Upper lobe of right lung (tissue), 1 donor: ENCODE measurements around the gene OR7G3. TPM values are rescaled to one million over a fixed set of nuclear protein-coding genes. Genes with fewer than 3 reads are reported as not detected.

Experiments used
- ATAC-seq: fragments of 200-7000 bp; cut with Tn5 transposase; one replicate; pipeline ENCODE4 v1.9.1; 2020; ENCODE audit warnings: mild to moderate bottlenecking, moderate library complexity
- DNase-seq: peaks from one replicate; pipeline ENCODE4 v3.0.0-alpha.2; 2020
- H3K27ac ChIP-seq: fragments of 200-600 bp; one replicate; pipeline ENCODE4 v1.8.0; 2022
- H3K27me3 ChIP-seq: fragments of 200-600 bp; one replicate; pipeline ENCODE4 v1.8.0; 2022; ENCODE audit warnings: mild to moderate bottlenecking
- H3K36me3 ChIP-seq: fragments of 200-600 bp; one replicate; pipeline ENCODE4 v1.8.0; 2022
- H3K4me1 ChIP-seq: fragments of 200-600 bp; one replicate; pipeline ENCODE4 v1.8.0; 2022
- H3K4me3 ChIP-seq: fragments of 200-600 bp; one replicate; pipeline ENCODE4 v1.8.0; 2022; ENCODE audit warnings: mild to moderate bottlenecking
- H3K9me3 ChIP-seq: fragments of 200-600 bp; one replicate; pipeline ENCODE4 v1.8.0; 2022
- intact Hi-C: fragments of 100-400 bp; cut with DNase I; formaldehyde crosslinking; loops from one replicate; pipeline ENCODE4 v1.11.0; 2022
- total RNA-seq: library from RNA; stranded (reverse); fragmentation: NEBNext Ultra II Directional; extraction: Animal tissue kit (Norgen Biotek cat#: 25700); gene quantifications from one replicate; pipeline ENCODE4 v1.2.1, GENCODE V29; 2021
- TF ChIP-seq, protein P1 (sequence below): fragments of 200-600 bp; IDR thresholded peaks from one replicate; pipeline ENCODE4 v1.8.0; 2022; ENCODE audit warnings: antibody characterized with exemption
- donor health status: DM: no; HTN: yes; CAD: no; lungs with severe emphysema.

The OR7G3 gene
- total RNA-seq, 1 donor from 2014 or later, result not detected

GRCh38 chr19:9116547-9116946 is 10.2 kb downstream of the OR7G3 start:
- ATAC-seq, result no peak
- Histone ChIP-seq H3K27ac (no peak overlapping the region), H3K27me3 (no peaks in the 10 kb centered on the region), H3K4me1 (no peaks in the 10 kb centered on the region), H3K9me3 (no peaks in the 10 kb centered on the region), H3K4me3 (no peak overlapping the region), H3K36me3 (no peaks in the 10 kb centered on the region)
- TF ChIP-seq, protein P1, sequence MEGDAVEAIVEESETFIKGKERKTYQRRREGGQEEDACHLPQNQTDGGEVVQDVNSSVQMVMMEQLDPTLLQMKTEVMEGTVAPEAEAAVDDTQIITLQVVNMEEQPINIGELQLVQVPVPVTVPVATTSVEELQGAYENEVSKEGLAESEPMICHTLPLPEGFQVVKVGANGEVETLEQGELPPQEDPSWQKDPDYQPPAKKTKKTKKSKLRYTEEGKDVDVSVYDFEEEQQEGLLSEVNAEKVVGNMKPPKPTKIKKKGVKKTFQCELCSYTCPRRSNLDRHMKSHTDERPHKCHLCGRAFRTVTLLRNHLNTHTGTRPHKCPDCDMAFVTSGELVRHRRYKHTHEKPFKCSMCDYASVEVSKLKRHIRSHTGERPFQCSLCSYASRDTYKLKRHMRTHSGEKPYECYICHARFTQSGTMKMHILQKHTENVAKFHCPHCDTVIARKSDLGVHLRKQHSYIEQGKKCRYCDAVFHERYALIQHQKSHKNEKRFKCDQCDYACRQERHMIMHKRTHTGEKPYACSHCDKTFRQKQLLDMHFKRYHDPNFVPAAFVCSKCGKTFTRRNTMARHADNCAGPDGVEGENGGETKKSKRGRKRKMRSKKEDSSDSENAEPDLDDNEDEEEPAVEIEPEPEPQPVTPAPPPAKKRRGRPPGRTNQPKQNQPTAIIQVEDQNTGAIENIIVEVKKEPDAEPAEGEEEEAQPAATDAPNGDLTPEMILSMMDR, result no peak
- DNase-seq, result no peak
- intact Hi-C loops, result no loop called here

DNA sequence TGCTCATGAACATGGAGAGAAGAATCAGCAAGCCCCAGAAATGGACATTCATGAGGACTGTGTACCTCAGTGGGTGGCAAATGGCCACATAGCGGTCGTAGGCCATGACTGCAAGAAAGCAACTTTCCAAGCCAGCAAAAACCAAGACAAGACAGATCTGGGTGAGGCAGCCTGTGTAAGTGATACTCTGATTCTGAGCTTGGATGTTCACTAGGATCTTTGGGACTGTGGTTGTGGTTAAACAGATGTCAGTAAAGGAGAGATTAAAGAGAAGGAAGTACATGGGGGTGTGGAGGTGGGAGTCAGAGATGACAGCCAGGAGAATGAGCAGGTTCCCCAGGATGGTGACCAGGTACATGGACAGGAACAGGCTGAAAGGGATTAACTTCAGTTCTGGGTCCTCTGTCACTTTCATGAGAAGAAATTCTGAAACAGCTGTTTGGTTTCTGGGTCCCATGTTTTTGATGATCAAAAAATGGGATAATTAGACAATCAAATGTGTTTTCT is 11.4 kb downstream of the OR7G3 start, which contains the start of gene OR7G1:
OR7G1 (minus strand) TSS at position 457 of the 507 bp plus-strand sequence; CDS start at position 457, 0 bp downstream.
- H3K4me3 ChIP-seq, result no peak within 1 kb of the TSS
- DNase-seq, result no peak
- TF ChIP-seq, protein P1, result no peak
- H3K36me3 ChIP-seq, result no peaks in the 10 kb centered on the region
- intact Hi-C loops, result no loop called here
- H3K27ac ChIP-seq, result no peak within 1 kb of the TSS
- H3K27me3 ChIP-seq, result no peaks in the 10 kb centered on the region
- no peak for ATAC-seq
- H3K9me3 ChIP-seq, result no peaks in the 10 kb centered on the region
- H3K4me1 ChIP-seq, result no peaks in the 10 kb centered on the region

- intact Hi-C loops, result no loop called here
- no peaks in the 10 kb centered on the region for H3K36me3 ChIP-seq
- H3K4me3 ChIP-seq, result no peak overlapping the region
- DNase-seq (no peak), ATAC-seq (no peak)
- H3K4me1 ChIP-seq, result no peaks in the 10 kb centered on the region
- peaks cover 4% of the 10 kb centered on the region for H3K27me3 ChIP-seq
- TF ChIP-seq, protein P1, result no peak
- H3K27ac ChIP-seq, result no peak overlapping the region
- H3K9me3 ChIP-seq, result no peaks in the 10 kb centered on the region
These were observed 16.8 kb downstream of the OR7G3 start for GRCh38 chr19:9109959-9110358.

DNA sequence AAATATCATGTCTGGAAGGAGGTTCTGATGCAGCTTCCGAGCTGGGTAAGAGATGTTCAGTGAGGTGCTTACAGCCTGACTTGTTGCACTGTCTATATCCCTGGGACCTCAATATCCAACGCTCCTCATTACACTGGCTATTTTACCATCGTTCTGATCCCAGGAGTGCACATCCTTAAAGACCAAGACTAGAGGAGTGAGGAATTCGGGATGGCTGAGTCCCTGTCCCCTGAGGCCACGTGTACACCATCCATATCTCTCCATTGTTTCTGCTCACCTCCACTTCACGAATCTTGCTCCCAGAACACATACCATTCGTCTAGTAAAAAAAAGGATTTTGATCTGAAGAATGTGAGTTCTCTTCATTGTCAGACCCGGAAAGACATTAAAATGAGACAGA is 19.4 kb downstream of the OR7G3 start, which contains the start of gene OR7G2:
OR7G2 (minus strand) TSS at position 101 of the 400 bp plus-strand sequence. CDS start 4,232 bp downstream, outside the sequence.
- H3K4me3 ChIP-seq, result no peak within 1 kb of the TSS
- TF ChIP-seq, protein P1, result no peak
- no peaks in the 10 kb centered on the region for H3K4me1 ChIP-seq
- no peaks in the 10 kb centered on the region for H3K9me3 ChIP-seq
- intact Hi-C loops, result no loop called here
- H3K36me3 ChIP-seq, result no peaks in the 10 kb centered on the region
- H3K27me3 ChIP-seq, result peaks cover 4% of the 10 kb centered on the region
- DNase-seq, result no peak
- H3K27ac ChIP-seq, result no peak within 1 kb of the TSS
- ATAC-seq, result no peak

DNA sequence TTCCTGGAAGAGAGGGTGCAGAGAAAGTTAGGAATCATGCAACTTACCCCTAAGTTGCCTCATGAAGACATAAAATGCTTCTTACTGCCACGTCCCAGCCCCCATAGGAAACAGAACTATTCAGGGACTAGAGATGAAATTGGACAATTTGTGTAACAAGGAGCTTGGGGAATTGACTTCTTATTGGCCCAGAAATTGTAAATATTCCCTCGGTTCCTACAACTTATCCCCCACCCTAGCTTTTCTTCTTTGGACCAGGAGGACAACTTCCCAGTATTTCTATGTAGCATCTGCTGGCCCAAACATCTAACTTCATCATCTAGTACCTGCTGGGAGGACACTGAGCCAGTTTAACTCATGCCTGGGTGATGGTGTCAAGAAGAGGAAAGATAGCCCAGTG is 40.0 kb downstream of the OR7G3 start, which contains the start of gene OR1M1:
OR1M1 (plus strand) TSS at position 301 of the 400 bp plus-strand sequence. CDS start 6,184 bp downstream, outside the sequence.
- ATAC-seq (no peak), DNase-seq (no peak)
- intact Hi-C loops, result no loop called here
- Histone ChIP-seq H3K36me3 (no peaks in the 10 kb centered on the region), H3K27me3 (no peaks in the 10 kb centered on the region), H3K9me3 (no peaks in the 10 kb centered on the region), H3K4me1 (no peaks in the 10 kb centered on the region), H3K4me3 (no peak within 1 kb of the TSS), H3K27ac (no peak within 1 kb of the TSS)
- TF ChIP-seq, protein P1, result no peak
